HG03432 (cell line): ENCODE measurements around the gene TMC1.
A peak's percentile ranks its signal among the peaks of the same experiment; 100 is the strongest.
"Not testable (repeated sequence)": the region's sequence is repeated elsewhere in the genome, so short reads cannot be mapped to it uniquely, and the experiment has no call there.

Experiments used
- ATAC-seq: cut with Tn5 transposase; IDR thresholded peaks from one replicate; pipeline ENCODE4 v1.9.1; 2021; ENCODE audit warnings: mild to moderate bottlenecking, moderate library complexity; ENCODE audit not compliant: unreplicated experiment

Gene TMC1

DNA sequence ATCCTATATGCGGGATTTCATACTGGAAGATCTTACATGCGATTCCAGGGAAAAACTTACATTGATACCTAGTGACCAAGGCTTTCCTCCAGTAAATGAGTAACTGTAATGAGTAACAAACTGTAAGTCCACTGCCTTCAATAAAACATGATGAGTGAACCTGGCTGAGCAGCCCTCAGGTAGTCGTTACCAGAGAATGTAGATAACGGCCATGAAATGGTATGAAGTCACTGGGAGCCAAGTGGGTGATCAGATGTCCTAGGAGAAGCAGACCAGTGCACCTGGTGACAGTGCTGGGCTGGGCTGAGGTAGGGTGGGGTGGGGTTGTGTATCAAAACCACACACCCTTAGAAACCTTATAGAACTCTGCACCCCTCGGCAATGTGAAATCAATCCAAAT is 227.9 kb downstream of the TMC1 start:
- ATAC-seq: no peak

- ATAC-seq: no peak
Measured at GRCh38 chr9:72751541-72751940, 230.1 kb downstream of the TMC1 start.

DNA sequence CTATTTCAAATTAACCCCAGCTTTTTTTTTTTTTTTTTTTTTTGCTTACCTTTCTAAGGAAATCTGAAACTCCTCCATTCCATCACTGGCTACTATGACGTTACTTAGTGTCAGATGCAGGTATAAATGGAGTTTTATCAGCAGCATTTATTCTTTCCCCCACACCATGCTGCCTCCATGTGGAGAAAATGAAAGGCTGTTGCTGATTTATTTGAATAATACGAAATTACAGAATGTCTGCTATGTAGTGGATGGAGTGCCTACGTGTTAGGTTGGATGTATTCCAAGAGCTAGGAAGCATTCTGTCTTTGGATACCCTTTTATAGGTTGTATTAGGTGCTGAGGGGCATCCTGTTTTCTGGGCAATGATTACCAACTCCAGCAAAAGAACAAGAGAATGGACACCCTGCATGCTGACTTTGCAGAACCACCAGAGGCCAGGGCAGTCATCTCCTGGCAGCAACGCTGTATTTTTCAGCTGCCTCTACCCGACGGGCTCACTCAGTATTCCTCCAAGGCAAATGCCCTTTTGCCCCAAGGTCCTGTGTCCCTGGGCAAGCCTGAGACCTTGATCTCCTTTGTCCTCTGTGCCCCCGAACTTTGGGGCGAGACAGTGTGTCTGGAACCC is 232.0 kb downstream of the TMC1 start:
- ATAC-seq: no peak

- ATAC-seq: no peak
Measured at GRCh38 chr9:72755836-72756235, 234.4 kb downstream of the TMC1 start.

DNA sequence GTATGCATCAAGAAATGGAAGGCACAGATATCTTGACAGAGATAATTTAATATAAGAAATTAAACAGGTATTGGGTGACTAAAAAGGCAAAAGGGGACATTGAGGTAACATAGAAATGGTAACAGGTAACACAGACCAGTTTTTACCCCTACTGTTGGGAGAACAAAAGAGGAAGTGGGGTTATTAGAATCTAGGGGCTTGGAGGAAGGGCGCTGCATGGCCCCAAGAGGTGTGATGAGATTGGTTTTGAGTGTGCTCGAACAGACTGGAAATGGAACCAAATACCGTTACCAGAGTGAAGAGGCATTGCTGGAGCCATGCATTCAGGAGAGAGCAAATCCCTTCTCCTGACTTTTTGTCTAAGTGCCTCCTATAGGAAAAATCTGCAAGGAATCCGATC is 237.5 kb downstream of the TMC1 start:
- no peak for ATAC-seq

- no peak for ATAC-seq
Measured at GRCh38 chr9:72763022-72763421, 241.6 kb downstream of the TMC1 start.

GRCh38 chr9:72769546-72769945 is 248.1 kb downstream of the TMC1 start:
- no peak for ATAC-seq

- ATAC-seq: no peak
Measured at GRCh38 chr9:72772661-72773060, 251.3 kb downstream of the TMC1 start.

DNA sequence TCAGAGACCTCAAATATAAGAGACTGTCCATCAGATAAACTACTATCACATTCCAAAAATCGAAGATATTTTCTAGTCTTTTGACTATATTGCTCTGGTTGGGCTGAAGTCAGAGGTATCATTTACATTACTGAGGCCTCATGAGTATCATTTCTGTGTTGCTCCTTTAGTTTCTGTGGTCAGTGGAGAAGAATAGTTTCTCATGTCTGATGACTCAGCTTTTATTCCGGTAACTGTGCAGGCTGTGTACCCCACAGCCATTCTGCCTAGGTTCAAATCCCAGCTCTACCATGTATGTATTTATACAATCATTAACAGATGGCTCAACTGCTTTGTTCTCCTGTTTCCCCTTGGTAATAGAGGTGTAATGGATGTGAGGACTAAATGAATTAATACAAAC is 252.2 kb downstream of the TMC1 start:
- peak; percentile 76 for ATAC-seq

GRCh38 chr9:72775570-72775969 is 254.2 kb downstream of the TMC1 start:
- ATAC-seq: no peak

- ATAC-seq: no peak
Measured at GRCh38 chr9:72779614-72780013, 258.2 kb downstream of the TMC1 start.

DNA sequence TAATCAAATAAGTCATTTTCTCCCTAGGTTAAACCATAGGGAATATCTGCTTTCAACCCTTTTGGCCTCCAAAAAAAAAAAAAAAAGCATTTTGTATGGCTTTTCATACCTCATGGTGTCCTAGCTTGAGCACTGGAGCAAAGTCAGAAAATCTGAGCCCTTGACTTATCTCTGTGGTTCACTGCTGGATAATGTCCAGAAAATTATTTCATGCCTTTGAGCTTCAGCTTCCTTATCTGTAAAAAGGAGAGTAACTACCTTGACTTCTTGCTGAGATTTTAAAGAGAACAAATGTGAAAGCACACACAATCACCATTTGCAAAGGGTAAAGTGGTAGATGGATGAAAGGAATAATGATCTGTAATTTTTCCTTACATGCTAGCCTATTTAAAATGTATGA is 265.5 kb downstream of the TMC1 start:
- no peak for ATAC-seq

- ATAC-seq: no peak
Measured at GRCh38 chr9:72788966-72789735, 267.7 kb downstream of the TMC1 start.

DNA sequence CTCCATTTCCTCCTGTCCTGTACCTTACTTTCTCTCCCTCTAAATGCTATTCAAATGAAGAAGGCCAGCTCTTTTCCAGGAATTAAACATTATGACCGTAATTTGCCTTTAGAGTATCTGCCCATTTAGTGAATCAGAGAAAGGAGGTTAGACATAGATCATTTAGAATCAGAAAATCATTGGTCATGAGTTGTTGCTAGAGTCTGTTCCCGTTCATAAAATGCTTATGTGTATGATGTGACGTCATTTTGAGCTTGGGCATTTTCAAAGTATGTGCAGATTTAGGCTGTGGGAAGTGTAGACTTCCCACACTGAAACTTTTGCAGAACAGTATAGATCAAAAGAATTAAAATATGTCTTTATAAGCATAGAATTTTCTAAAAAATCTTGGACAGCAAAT is 268.5 kb downstream of the TMC1 start:
- ATAC-seq: no peak

- ATAC-seq: no peak
Measured at GRCh38 chr9:72790989-72791388, 269.6 kb downstream of the TMC1 start.

- no peak for ATAC-seq
Measured at GRCh38 chr9:72791436-72791835, 270.0 kb downstream of the TMC1 start.

DNA sequence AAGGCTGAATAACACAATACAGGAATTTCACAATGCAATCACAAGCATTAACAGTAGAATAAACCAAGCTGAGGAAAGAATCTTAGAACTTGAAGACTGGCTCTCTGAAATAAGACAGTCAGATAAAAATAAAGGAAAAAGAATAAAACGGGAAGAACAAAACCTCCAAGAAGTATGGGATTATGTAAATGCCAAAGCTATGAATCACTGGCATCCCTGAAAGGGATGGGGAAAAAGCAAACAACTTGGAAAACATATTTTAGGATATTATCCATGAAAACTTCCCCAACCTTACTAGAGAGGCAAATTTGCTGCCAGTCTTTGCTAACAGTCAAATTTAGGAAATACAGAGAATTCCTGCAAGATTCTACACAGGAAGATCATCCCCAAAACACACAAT is 273.5 kb downstream of the TMC1 start:
- ATAC-seq: no peak

DNA sequence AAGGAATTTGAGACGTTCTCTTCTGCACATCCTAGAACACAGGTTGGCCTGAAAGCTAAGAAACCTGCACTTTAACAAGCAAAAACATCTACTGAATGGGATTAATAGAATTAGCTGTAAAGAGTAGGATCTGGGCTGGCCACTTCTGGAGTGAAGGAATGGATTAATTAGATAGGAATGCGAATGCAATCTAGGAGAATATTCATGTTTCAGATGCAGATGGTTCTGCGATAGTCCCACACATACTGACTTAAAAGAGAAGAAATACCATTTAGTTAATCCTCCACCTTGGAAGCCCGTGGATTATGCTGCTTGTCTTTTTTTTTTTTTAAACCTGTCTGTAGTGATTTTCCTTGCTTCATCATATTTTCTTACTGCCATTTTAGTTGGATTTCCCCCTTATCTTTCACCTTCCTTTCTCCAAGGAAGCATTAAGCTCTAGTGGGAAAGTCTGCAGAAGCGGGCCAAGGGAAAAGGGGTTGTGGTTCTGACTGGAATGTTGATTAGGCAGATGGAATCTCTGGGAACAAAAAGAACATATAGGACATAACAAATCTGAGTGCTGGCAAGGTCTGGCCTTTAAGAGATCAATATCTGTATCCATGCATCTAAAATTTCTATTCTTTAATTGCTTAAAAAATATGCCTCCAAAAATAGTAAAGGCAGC is 279.1 kb downstream of the TMC1 start:
- ATAC-seq: no peak

DNA sequence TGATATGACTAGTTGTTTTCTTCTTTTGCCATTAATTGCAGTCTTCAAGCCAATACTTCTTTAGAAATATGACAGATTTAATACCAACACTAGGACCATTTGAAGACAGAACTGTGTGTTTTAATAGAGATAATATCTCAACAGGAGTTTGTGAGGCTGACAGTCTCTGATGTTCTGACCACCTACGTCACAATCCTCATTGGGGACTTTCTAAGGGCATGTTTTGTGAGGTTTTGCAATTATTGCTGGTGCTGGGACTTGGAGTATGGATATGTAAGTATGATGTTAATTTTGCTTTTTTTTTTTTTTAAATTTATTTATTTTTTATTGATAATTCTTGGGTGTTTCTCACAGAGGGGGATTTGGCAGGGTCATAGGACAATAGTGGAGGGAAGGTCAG is 283.8 kb downstream of the TMC1 start:
- ATAC-seq: no peak

- ATAC-seq: not testable (repeated sequence)
Measured at GRCh38 chr9:72806313-72806809, 285.0 kb downstream of the TMC1 start.

- no peak for ATAC-seq
Measured at GRCh38 chr9:72807765-72808445, 286.5 kb downstream of the TMC1 start.

GRCh38 chr9:72808446-72808768 is 287.0 kb downstream of the TMC1 start:
- no peak for ATAC-seq
